ENCODE measurements around the gene EXTL1.

GRCh38 chr1:25978403-25978802 lies 43.2 kb upstream of the EXTL1 start:
- TF ChIP-seq CTCF (IDR thresholded peaks at IDR 0.05) (no peak), POLR2A (IDR thresholded peaks at IDR 0.05) (no peak)
